ENCODE measurements around the gene EPHA4.

EPHA4 gene

GRCh38 chr2:221562226-221562625 is 9.9 kb downstream of the EPHA4 start:
- in situ Hi-C loops (cut with MboI; ENCODE audit: low pct_unique_long_range_greater_than_20kb, low sequenced_read_pairs, unreplicated experiment) = no loop called here
- DNase-seq (ENCODE audit: low spot score) = no peak
- TF ChIP-seq, protein P1, sequence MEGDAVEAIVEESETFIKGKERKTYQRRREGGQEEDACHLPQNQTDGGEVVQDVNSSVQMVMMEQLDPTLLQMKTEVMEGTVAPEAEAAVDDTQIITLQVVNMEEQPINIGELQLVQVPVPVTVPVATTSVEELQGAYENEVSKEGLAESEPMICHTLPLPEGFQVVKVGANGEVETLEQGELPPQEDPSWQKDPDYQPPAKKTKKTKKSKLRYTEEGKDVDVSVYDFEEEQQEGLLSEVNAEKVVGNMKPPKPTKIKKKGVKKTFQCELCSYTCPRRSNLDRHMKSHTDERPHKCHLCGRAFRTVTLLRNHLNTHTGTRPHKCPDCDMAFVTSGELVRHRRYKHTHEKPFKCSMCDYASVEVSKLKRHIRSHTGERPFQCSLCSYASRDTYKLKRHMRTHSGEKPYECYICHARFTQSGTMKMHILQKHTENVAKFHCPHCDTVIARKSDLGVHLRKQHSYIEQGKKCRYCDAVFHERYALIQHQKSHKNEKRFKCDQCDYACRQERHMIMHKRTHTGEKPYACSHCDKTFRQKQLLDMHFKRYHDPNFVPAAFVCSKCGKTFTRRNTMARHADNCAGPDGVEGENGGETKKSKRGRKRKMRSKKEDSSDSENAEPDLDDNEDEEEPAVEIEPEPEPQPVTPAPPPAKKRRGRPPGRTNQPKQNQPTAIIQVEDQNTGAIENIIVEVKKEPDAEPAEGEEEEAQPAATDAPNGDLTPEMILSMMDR (IDR thresholded peaks at IDR 0.05; ENCODE audit: extremely low read depth, insufficient read depth, missing control alignments) = no peak

DNA sequence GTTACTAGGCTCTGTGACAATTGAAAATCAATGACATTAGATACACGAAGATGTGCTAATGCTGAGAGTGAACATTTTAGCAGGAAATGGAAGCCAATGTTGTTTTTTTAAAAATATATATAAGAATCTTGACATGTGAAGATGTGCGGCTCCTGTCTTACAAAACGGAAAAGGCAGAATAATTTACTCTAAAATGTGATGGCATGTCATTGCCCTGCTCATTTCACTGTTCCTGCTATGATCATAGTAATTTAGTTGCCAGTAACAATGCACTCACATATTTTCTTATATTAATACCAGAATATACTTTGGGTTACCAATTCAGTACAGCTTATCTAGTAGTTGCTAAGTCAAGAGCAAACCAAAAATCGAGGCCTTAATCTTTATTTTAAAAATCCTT is 10.3 kb downstream of the EPHA4 start:
- DNase-seq (ENCODE audit: low spot score) = no peak
- TF ChIP-seq, protein P1 (IDR thresholded peaks at IDR 0.05; ENCODE audit: extremely low read depth, insufficient read depth, missing control alignments) = no peak
- in situ Hi-C loops (cut with MboI; ENCODE audit: low pct_unique_long_range_greater_than_20kb, low sequenced_read_pairs, unreplicated experiment) = no loop called here

DNA sequence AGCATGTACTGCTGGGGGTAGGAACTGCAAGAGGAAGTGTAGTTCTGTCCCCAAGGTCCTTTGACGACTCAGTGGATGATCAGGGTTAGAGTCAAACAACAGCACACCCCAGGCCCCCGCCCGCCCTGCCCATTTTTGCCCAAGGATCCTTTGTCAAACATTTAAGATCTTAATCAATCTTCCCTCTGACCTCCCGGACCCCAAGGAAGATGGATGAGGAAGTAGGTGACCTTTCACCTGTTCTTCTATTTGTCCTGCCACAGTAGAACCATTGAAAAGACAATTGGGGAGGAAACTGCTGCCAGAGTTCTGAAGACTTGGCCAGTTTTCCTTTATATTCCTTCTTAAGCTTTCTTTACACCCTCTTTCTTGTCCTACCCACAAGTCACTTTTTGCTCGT is 12.1 kb downstream of the EPHA4 start:
- in situ Hi-C loops (cut with MboI; ENCODE audit: low pct_unique_long_range_greater_than_20kb, low sequenced_read_pairs, unreplicated experiment) = no loop called here
- DNase-seq (ENCODE audit: low spot score) = no peak
- TF ChIP-seq, protein P1 (IDR thresholded peaks at IDR 0.05; ENCODE audit: extremely low read depth, insufficient read depth, missing control alignments) = no peak

DNA sequence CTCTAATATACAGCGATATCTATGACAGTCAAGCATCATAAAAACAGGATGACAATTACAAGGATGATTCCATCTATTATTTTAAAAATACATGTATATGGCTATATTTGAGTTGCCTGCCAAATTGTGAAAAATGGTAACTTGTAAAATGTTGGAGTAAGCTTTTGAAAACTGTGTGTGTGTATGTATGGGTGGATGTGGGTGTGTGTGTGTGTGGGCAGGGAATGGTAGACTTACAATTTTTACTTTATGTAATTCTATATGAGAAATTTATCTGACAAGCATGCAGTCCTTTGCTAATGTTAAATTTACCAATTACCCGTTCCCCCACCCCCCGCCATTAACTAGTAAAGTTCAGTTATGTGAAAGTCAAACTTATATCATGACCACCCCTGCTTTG is 14.0 kb downstream of the EPHA4 start:
- no peak for DNase-seq (ENCODE audit: low spot score)
- TF ChIP-seq, protein P1 (IDR thresholded peaks at IDR 0.05; ENCODE audit: extremely low read depth, insufficient read depth, missing control alignments) = no peak
- in situ Hi-C loops (cut with MboI; ENCODE audit: low pct_unique_long_range_greater_than_20kb, low sequenced_read_pairs, unreplicated experiment) = no loop called here

GRCh38 chr2:221555494-221555846 is 16.6 kb downstream of the EPHA4 start:
- in situ Hi-C loops (cut with MboI; ENCODE audit: low pct_unique_long_range_greater_than_20kb, low sequenced_read_pairs, unreplicated experiment) = no loop called here
- no peak for DNase-seq (ENCODE audit: low spot score)
- TF ChIP-seq, protein P1 (IDR thresholded peaks at IDR 0.05; ENCODE audit: extremely low read depth, insufficient read depth, missing control alignments) = no peak

DNA sequence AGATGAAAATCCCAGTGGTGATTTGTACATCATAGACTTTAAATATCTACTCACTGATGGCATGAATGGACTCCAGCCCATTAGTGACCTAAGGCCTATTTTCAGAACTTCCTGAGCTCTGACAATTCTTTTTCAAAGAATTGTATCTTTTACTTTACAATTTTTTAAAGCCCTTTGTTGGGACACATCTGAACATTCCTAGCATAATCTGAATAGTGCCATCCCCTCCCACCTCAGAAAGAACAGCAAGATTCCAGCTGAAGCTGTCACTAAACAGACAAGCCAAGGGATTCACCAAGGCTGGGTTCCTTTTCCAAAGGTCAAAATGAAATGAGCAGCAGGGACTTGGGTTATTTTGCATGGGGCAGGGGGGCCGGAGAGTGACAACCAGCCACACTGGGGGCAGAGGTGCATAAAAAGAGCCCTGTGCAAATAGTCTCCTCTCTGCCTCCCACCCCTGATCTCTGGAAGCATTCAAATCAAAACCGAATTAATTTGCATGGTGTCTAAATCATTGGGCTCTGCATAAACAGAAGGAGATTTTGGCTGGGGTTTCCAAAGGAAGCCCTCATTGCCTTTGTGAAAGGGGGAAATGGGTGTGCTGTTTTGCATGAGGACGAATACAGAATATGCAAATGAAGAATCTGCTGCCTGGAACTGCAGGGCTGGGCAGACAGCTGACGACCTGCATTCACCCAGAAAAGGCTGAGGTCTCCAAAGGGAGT is 17.2 kb downstream of the EPHA4 start:
- in situ Hi-C loops (cut with MboI; ENCODE audit: low pct_unique_long_range_greater_than_20kb, low sequenced_read_pairs, unreplicated experiment) = no loop called here
- TF ChIP-seq, protein P1 (IDR thresholded peaks at IDR 0.05; ENCODE audit: extremely low read depth, insufficient read depth, missing control alignments) = no peak
- peak; percentile 15 for DNase-seq (ENCODE audit: low spot score)

Measured in GM13977 (cell line).